T-helper 2 cell treated with Interferon-gamma antibody and Interleukin-4, amounts not matched to agents 5 μg/mL and 100 μg/mL, for 36 hours (primary cell): ENCODE data around the gene RYR2.

Experiments used
- DNase-seq: peaks from one replicate; pipeline ENCODE4 v3.0.0; 2021; ENCODE audit warnings: low spot score
- H3K27ac Mint-ChIP-seq: one replicate; pipeline ENCODE4 v1.8.0; 2021; ENCODE audit warnings: mild to moderate bottlenecking, mixed read lengths
- H3K27me3 Mint-ChIP-seq: one replicate; pipeline ENCODE4 v1.8.0; 2021; ENCODE audit warnings: low read depth, mixed read lengths
- H3K36me3 Mint-ChIP-seq: one replicate; pipeline ENCODE4 v1.8.0; 2021; ENCODE audit warnings: low read depth, mixed read lengths
- H3K4me1 Mint-ChIP-seq: one replicate; pipeline ENCODE4 v1.8.0; 2021; ENCODE audit warnings: low read depth, mixed read lengths
- H3K4me3 Mint-ChIP-seq: one replicate; pipeline ENCODE4 v1.8.0; 2022; ENCODE audit warnings: mild to moderate bottlenecking, moderate library complexity, mixed read lengths
- H3K9me3 Mint-ChIP-seq: one replicate; pipeline ENCODE4 v1.8.0; 2021; ENCODE audit warnings: mixed read lengths

The RYR2 gene

DNA sequence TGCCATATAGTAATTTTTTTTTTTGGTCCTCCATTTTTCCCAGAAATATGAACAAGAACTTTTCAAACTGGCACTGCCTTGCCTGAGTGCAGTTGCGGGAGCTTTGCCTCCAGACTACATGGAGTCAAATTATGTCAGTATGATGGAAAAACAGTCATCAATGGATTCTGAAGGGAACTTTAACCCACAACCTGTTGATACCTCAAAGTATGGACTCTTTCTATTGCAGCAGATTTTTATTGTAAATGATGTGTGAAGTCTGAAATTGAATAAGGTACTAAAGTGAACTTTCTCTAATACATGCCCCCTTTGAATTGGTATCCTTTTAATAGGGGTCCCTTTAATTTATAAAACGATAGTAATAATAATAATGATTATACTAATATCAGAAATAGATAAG is 613.8 kb downstream of the RYR2 start:
- DNase-seq = no peak
- H3K27me3 Mint-ChIP-seq = no peaks in the 10 kb centered on the region
- no peaks in the 10 kb centered on the region for H3K9me3 Mint-ChIP-seq
- H3K4me1 Mint-ChIP-seq = no peaks in the 10 kb centered on the region
- no peak overlapping the region for H3K27ac Mint-ChIP-seq
- no peaks in the 10 kb centered on the region for H3K36me3 Mint-ChIP-seq
- H3K4me3 Mint-ChIP-seq = no peak overlapping the region

DNA sequence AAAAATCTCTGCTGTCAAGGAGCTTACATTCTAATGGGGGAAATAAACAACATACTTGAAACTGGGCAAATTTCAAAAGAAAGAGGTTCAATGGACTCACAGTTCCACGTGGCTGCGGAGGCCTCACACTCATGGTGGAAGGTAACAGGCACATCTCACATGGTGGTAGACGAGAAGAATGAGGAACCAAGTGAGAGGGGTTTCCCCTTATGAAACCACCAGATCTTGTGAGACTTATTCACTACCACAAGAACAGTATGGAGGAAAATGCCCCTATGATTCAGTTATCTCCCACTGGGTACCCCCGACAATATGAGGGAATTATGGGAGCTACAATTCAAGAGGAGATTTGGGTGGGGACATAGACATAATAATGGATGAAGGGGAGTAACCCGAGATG is 622.4 kb downstream of the RYR2 start:
- no peaks in the 10 kb centered on the region for H3K36me3 Mint-ChIP-seq
- no peaks in the 10 kb centered on the region for H3K9me3 Mint-ChIP-seq
- H3K4me1 Mint-ChIP-seq = no peaks in the 10 kb centered on the region
- no peak overlapping the region for H3K4me3 Mint-ChIP-seq
- H3K27ac Mint-ChIP-seq = no peak overlapping the region
- DNase-seq = no peak
- H3K27me3 Mint-ChIP-seq = no peaks in the 10 kb centered on the region

DNA sequence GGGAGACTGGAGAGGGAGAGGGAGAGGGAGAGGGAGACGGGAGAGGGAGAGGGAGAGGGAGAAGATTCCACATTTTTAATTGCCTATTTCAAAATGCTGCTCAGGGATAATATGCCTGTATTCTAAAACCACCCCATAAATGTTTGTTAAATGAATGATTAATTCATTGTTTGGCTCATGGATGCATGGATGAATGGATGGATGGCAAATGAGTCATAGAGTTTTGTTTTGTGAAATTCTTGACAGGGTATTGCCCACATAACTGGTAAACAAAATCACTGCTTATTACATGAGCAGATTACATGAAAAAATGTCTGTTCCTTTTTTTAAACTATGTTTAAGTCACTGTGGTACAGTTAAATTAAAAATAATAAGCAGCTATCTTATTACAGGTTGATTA is 628.3 kb downstream of the RYR2 start:
- Mint-ChIP-seq H3K27ac (no peak overlapping the region), H3K4me3 (no peak overlapping the region), H3K27me3 (no peaks in the 10 kb centered on the region), H3K9me3 (no peaks in the 10 kb centered on the region), H3K4me1 (no peaks in the 10 kb centered on the region), H3K36me3 (no peaks in the 10 kb centered on the region)
- DNase-seq = no peak

DNA sequence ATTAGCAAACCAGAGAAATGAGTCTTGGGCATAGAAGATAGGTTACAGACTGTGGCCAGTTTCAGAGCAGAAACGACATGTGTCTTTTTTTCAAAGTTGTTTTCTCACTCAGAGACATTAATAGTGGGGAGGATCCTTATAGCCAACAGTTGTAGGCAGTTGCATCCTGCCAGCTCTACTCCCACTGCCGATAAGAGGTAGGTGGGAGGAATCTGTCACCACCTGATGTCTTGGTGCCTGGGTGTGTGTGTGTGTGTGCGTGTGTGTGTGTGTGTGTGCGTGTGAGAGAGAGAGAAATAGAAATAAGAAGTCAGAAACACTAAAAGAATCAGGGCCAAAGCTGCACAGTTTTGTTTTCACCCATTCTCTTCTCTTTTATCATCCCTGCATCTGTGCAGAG is 629.3 kb downstream of the RYR2 start:
- no peak for DNase-seq
- no peak overlapping the region for H3K27ac Mint-ChIP-seq
- H3K9me3 Mint-ChIP-seq = no peaks in the 10 kb centered on the region
- H3K4me3 Mint-ChIP-seq = no peak overlapping the region
- no peaks in the 10 kb centered on the region for H3K27me3 Mint-ChIP-seq
- H3K4me1 Mint-ChIP-seq = no peaks in the 10 kb centered on the region
- no peaks in the 10 kb centered on the region for H3K36me3 Mint-ChIP-seq

DNA sequence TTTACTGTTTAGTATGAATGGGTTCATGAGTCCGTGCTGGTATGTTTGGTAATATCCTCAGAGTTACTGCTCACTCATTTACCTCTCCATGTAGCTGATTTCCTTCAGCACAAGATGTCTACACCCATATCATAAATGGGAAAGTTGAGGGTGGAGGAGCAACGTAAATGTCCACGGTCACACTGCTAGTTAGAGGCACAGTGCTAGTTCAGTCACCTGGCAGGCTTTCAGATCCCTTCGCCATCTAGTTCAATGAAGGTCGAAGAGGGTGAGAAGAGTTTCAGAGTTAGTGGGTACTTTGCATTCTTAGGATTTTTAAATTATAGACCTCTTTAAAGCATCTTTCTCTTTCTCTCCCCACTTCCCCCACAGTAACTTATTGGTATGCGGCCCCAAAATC is 630.0 kb downstream of the RYR2 start:
- Mint-ChIP-seq H3K4me3 (no peak overlapping the region), H3K27me3 (no peaks in the 10 kb centered on the region), H3K4me1 (no peaks in the 10 kb centered on the region), H3K36me3 (no peaks in the 10 kb centered on the region), H3K9me3 (no peaks in the 10 kb centered on the region), H3K27ac (no peak overlapping the region)
- no peak for DNase-seq

DNA sequence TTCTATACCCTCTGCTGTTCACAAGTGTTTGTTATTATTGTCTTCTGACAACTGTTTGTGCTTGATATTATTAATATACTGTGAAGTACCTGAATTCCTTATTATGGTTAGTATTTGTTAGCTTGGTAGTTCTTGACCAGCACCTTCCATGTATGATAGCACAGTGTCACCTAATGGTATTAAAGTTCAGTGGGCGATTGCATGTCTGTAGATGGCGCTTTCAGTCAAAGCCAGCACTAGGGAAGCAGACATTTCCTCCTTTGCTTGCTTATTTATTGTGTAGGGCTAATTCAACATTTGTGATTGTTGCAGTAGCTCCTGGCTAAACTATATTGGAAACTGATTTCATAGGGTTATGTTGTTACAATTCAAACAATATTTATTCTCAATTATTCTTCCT is 630.8 kb downstream of the RYR2 start:
- Mint-ChIP-seq H3K9me3 (no peaks in the 10 kb centered on the region), H3K27ac (no peak overlapping the region), H3K27me3 (no peaks in the 10 kb centered on the region), H3K4me1 (no peaks in the 10 kb centered on the region), H3K36me3 (no peaks in the 10 kb centered on the region), H3K4me3 (no peak overlapping the region)
- no peak for DNase-seq

DNA sequence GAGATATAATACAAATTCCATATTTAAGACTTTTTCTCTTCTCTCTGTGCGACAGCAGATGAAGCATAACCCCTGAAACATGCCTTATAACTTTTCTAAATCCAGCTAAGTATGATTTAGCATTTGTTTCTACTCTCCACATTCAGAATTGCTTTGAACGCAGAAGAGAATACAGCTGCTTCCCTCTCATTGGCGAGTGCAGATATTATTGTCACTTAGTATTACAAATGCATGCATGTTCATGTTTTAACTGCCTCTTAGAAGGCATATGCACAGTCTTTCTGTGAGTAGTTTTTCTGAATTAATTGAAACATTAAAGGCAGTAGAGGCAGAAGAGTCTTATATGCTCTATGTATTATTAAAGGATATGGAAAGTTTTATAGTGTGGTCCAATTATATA is 631.6 kb downstream of the RYR2 start:
- no peak overlapping the region for H3K4me3 Mint-ChIP-seq
- H3K4me1 Mint-ChIP-seq = no peaks in the 10 kb centered on the region
- no peak overlapping the region for H3K27ac Mint-ChIP-seq
- no peaks in the 10 kb centered on the region for H3K36me3 Mint-ChIP-seq
- H3K27me3 Mint-ChIP-seq = no peaks in the 10 kb centered on the region
- H3K9me3 Mint-ChIP-seq = no peaks in the 10 kb centered on the region
- DNase-seq = no peak

DNA sequence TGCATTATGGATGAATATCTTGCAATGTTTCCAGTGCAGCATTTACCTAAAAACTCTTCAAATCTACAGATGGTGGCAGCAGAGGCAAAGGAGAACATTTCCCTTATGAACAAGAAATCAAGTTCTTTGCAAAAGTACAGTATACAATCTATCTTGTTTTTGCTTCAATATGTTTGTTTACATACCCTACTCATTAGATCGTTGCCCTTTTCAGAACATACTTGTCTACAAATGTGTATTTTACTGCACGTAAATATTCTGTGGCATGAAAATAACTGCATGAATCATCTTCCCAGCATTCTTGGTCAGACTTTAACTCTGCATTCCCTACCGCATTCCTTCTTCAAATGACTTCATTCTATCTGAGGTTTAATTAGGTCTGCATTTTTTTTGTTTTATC is 636.0 kb downstream of the RYR2 start:
- H3K27me3 Mint-ChIP-seq = no peaks in the 10 kb centered on the region
- H3K9me3 Mint-ChIP-seq = no peaks in the 10 kb centered on the region
- no peaks in the 10 kb centered on the region for H3K4me1 Mint-ChIP-seq
- H3K27ac Mint-ChIP-seq = no peak overlapping the region
- no peak for DNase-seq
- no peaks in the 10 kb centered on the region for H3K36me3 Mint-ChIP-seq
- H3K4me3 Mint-ChIP-seq = no peak overlapping the region

DNA sequence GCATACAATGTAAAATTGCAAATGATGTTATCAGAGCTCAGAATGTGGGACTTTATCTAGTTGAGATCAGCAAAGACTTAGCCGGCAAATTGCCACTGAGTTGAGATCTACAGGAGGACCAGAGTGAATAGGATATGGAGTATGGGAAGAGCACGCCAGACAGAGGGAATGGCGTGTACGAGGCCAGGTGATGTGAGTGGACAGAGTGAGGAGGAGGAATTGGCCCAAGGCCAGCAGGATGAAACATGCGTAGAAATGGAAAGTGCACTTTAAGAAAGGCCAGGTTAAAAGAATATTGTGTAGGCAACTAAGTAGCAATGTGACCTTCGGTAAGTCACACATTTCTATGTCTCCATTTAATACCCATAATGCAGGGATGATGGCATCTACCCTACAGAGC is 637.7 kb downstream of the RYR2 start:
- Mint-ChIP-seq H3K4me3 (no peak overlapping the region), H3K27ac (no peak overlapping the region), H3K27me3 (no peaks in the 10 kb centered on the region), H3K36me3 (no peaks in the 10 kb centered on the region), H3K9me3 (no peaks in the 10 kb centered on the region), H3K4me1 (no peaks in the 10 kb centered on the region)
- no peak for DNase-seq

DNA sequence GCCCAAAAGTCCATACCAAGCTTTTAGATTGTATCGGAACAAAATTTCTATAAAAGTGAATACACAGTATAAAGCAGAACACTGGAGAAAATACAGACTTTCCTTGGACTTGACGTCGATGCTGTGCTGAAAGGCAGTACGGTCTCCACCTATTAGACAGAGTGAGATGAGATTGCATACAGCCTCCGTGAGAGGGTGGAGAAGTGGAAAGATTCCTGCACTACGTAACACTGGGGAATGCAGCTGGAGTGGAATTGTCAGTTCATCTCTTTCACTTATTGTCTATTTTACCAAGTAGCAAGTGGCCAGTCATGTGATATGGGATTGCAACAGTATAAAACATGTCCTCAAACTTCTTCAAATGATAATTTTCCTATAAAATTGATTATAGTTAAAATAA is 639.2 kb downstream of the RYR2 start:
- no peak overlapping the region for H3K4me3 Mint-ChIP-seq
- no peak overlapping the region for H3K27ac Mint-ChIP-seq
- H3K27me3 Mint-ChIP-seq = no peaks in the 10 kb centered on the region
- H3K36me3 Mint-ChIP-seq = no peaks in the 10 kb centered on the region
- no peak for DNase-seq
- H3K9me3 Mint-ChIP-seq = no peaks in the 10 kb centered on the region
- H3K4me1 Mint-ChIP-seq = no peaks in the 10 kb centered on the region

DNA sequence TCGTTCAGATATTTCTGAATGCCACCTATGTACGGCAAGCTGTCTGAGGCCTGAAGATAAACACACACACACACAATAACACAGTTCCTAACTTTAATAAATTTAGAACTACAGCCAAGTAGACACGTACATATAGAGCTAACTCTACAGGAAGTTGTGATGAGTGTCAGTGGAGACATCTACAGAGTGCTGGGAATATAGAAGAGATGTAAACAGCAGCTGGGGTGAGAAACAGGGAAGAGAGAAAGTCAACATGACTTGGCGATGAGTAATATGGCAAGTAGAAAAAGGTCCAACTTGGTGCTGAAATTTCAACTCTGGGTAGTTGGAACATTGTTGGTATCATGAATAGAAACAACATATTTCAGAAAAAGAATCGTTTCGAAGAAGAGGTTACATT is 642.3 kb downstream of the RYR2 start:
- no peak overlapping the region for H3K27ac Mint-ChIP-seq
- no peak overlapping the region for H3K4me3 Mint-ChIP-seq
- no peaks in the 10 kb centered on the region for H3K9me3 Mint-ChIP-seq
- H3K4me1 Mint-ChIP-seq = no peaks in the 10 kb centered on the region
- DNase-seq = no peak
- H3K27me3 Mint-ChIP-seq = no peaks in the 10 kb centered on the region
- H3K36me3 Mint-ChIP-seq = no peaks in the 10 kb centered on the region

DNA sequence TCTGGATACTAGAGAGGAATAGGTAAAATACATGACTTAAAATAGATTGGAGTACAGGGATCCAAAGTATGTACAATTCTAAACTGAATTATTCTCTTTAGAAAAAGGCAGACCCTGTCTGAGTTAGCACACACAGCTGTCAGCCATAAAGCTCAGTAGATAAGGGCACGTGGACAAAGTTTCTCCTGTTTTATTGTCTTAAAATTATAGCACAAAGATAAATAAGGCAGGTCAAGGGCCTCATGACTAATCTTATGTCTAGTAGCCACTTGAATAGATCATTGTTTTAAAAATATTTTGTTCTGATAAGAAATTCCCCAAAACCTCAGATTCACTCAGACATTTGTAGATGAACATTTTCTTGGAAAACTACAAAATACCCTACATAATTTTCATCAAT is 643.6 kb downstream of the RYR2 start:
- H3K27me3 Mint-ChIP-seq = no peaks in the 10 kb centered on the region

DNA sequence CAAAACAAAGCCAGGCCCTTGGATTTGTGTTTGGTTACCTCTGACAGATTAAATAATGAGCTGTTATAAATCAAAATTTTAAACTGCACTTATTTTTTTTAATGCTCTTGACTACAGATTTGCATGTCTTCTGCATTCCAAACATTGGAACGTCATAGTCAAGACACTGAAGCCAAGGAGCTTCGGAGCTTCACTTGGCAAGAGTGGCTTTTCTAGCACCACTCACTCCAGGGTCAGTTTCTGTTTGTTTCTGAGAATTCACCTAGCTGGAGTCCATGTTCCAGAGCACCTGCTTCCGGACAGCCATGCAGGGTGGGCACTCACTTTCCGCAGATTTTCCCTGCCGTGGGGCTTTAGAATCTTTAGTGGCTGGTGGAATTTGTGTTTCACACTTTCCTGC is 645.8 kb downstream of the RYR2 start:
- H3K9me3 Mint-ChIP-seq = no peaks in the 10 kb centered on the region
- no peak for DNase-seq
- no peak overlapping the region for H3K27ac Mint-ChIP-seq
- no peaks in the 10 kb centered on the region for H3K27me3 Mint-ChIP-seq
- H3K4me1 Mint-ChIP-seq = no peaks in the 10 kb centered on the region
- no peak overlapping the region for H3K4me3 Mint-ChIP-seq
- no peaks in the 10 kb centered on the region for H3K36me3 Mint-ChIP-seq

More for the DNA sequence above, 643.6 kb downstream of the RYR2 start:
- Mint-ChIP-seq H3K36me3 (no peaks in the 10 kb centered on the region), H3K27ac (no peak overlapping the region), H3K9me3 (no peaks in the 10 kb centered on the region), H3K4me1 (no peaks in the 10 kb centered on the region), H3K4me3 (no peak overlapping the region)
- DNase-seq = no peak

DNA sequence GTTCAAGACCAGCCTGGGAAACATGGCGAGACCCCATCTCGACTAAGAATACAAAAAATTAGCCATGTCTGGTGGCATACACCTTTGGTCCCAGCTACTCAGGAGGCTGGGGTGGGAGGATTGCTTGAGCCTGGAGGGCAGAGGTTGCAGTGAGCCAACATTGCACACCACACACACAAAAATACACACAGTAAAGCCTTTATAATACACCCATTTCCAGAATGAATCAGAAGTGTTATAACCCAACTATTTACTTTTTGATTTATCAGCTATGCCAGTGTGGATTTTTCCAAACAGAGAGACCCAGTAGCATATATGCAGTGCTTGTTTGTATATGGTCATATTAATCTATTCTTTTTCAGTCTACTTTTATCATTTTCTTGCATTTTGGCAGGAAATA is 648.7 kb downstream of the RYR2 start:
- DNase-seq = no peak
- H3K4me1 Mint-ChIP-seq = no peaks in the 10 kb centered on the region

DNA sequence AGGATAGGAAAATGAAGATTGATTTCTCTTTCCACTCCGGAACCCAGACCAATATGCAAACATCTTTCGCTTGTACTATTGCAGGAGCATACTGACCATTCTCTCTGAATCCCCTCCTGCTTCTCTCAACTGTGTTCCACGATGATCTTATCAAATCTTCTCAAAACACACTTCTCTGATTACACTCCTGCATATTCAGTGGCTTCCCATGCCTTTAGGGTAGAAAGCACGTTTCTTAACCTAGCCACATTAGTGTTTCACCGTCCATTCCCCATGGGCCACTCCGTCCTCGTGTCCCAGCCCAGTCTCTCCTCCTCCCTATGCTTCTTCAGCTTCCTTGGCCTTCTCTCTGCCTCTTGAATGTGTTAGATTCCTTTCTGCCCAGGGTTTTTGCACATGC is 650.3 kb downstream of the RYR2 start:
- Mint-ChIP-seq H3K9me3 (no peaks in the 10 kb centered on the region), H3K27ac (no peak overlapping the region), H3K4me1 (no peaks in the 10 kb centered on the region), H3K4me3 (no peak overlapping the region), H3K36me3 (no peaks in the 10 kb centered on the region), H3K27me3 (no peaks in the 10 kb centered on the region)
- no peak for DNase-seq

More for the DNA sequence above, 648.7 kb downstream of the RYR2 start:
- Mint-ChIP-seq H3K27ac (no peak overlapping the region), H3K9me3 (no peaks in the 10 kb centered on the region), H3K36me3 (no peaks in the 10 kb centered on the region), H3K4me3 (no peak overlapping the region), H3K27me3 (no peaks in the 10 kb centered on the region)

DNA sequence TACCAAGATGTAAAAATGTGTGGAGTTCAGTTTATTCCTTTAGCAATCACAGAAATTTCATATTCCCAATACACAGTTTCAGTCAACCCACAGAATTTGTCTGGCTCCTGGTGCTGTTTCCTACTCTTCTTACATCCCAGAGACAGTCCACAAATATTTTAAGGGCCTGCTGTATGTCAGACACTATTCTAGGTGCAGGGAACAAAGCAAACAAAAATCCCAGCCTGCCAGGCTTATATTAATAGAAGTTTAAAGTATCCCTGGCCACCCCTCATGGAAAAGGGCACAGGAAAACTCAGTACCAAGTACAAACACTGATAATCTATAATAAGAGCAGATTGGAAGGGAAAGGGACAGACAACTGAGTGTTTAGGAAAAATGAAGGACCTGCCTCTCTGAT is 653.9 kb downstream of the RYR2 start:
- no peak for DNase-seq
- Mint-ChIP-seq H3K36me3 (no peaks in the 10 kb centered on the region), H3K27ac (no peak overlapping the region), H3K27me3 (no peaks in the 10 kb centered on the region), H3K4me1 (no peaks in the 10 kb centered on the region), H3K9me3 (no peaks in the 10 kb centered on the region), H3K4me3 (no peak overlapping the region)
